ENCODE results near the gene PDZRN4.
"Not testable (repeated sequence)": the region's sequence is repeated elsewhere in the genome, so short reads cannot be mapped to it uniquely, and the experiment has no call there.

Gene PDZRN4

DNA sequence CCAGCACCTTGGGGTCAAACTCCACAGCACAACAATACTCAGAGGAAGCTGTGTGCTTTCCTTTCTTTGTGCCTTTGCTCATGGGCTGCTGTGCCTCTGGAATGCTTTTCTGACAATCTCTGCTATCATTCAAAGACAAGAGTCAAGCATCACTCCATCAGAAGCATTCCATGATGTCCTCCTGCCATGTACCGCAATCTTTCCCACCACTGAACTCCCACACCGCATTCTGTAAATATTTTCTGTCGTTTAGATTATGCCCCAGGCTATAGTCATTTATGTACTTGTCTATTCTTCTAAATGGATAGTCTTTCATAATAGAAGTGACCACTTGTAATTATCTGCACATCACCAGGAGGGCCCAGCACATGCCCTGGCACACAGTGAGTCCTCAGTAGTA lies 327.8 kb downstream of the PDZRN4 start:
- no peak for DNase-seq

DNA sequence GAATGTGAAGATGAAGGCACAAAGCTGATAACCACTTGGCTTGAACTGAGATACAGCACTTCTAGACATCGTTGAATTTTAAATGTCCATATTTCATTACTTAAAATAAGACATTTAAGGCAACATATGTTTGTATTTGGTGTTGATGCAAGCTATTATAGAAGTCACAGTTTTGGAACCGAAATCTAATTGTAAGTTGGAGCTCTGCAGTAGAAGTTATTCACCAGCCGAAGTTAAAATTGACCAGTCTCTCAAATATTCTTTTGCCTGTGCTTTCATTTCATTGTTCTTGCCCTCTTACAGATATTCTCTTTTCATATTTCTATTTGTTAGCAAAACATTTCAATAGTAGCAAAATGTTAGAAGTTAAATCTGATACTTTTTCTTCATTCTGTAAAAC lies 332.7 kb downstream of the PDZRN4 start:
- DNase-seq = no peak

DNA sequence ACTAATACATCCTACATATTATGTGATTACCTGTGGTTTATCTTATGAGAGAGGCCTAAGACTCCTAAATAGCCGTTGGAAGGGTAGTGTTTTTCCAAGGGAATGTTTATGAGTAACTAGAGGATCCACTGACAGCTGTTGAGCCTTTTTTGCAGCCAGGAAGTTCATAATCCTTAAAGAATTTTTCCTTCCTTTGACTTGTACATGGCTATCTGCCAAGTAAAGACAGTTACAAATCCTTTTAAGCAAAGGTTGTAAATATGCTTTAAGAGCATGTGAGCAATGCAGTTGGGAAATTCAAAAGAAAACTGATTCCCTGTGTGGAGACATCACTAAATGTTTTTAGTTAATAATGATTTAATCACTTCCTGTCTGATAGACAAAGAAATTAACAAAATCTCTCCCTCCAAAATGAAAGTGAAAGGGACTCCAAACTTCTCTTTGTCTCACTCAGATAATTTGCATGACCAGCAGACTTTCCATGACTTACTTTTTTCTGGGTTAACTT lies 333.8 kb downstream of the PDZRN4 start:
- DNase-seq = no peak

GRCh38 chr12:41527062-41527461 lies 338.9 kb downstream of the PDZRN4 start:
- no peak for DNase-seq

DNA sequence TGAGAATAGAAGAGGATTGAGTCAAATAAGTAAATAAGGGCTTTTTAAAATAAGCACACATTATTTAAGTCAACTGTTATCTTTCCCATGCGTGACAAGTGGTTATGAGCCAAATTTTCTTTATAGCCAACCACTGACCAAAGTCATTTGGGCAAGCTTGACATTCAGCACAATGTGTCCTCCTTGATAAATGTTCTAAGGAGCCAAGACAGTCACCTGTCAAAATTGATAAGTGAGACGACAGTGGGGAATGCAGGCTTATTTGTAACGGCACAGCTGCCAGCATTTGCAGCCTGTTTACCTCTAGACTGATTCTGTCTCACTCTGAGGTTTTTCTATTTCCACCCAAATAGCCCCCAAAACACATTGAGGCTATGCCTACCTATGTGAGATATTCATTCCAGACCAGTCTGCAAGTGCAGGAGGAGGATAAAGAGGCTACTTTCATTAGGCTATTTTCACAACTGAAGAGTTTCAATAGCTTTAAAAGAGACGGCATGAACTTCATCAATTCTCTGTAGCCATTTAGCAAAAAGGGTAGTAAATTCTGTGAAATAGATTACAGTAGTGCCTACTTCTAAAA lies 339.5 kb downstream of the PDZRN4 start:
- DNase-seq = no peak

GRCh38 chr12:41528874-41529273 lies 340.8 kb downstream of the PDZRN4 start:
- no peak for DNase-seq

- DNase-seq = no peak
These were observed 342.3 kb downstream of the PDZRN4 start for GRCh38 chr12:41530441-41530840.

GRCh38 chr12:41531147-41531829 lies 343.2 kb downstream of the PDZRN4 start:
- DNase-seq = no peak

- DNase-seq = no peak
These were observed 344.0 kb downstream of the PDZRN4 start for GRCh38 chr12:41532072-41532471.

GRCh38 chr12:41536813-41537490 lies 348.8 kb downstream of the PDZRN4 start:
- DNase-seq = no peak

DNA sequence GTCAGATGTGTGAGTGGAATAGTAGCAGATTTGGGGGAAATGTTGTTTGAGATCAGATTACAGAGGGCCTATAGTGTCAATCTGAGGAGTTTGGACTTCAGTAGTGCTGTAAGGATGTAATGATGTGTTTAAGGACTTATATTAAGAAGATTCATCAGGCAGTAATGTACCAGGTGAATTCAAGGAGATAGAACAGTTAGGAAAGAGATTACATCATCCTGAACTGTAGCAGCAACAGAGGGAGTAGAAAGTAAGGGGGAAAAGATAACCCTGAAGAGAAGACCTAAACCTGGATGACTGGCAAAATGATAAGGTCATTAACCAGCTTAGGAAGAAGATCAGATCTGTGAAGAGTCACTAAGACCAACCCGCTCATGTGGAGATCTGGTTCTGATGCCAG lies 349.4 kb downstream of the PDZRN4 start:
- DNase-seq = no peak

- DNase-seq = no peak
These were observed 357.6 kb downstream of the PDZRN4 start for GRCh38 chr12:41545761-41546160.

GRCh38 chr12:41547071-41547470 lies 359.0 kb downstream of the PDZRN4 start:
- not testable (repeated sequence) for DNase-seq

DNA sequence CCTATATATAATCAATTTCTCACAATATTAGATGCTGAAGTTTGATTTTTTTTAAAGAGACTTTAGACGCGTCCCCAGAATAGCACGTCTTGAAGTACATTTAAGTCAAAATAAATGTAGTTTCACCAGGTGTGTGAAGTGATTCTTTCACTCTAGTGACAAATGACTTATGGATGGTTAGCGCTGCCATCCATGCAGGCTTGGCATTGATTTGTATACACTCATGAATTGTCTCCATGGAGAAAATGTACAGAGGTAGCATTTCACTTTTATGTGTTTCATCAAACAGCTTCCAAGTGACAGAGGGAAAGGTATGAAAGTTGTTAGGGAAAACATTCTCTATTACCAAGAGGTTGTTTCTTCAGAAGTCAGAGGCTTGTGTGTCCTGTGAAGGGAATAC lies 360.8 kb downstream of the PDZRN4 start:
- no peak for DNase-seq

DNA sequence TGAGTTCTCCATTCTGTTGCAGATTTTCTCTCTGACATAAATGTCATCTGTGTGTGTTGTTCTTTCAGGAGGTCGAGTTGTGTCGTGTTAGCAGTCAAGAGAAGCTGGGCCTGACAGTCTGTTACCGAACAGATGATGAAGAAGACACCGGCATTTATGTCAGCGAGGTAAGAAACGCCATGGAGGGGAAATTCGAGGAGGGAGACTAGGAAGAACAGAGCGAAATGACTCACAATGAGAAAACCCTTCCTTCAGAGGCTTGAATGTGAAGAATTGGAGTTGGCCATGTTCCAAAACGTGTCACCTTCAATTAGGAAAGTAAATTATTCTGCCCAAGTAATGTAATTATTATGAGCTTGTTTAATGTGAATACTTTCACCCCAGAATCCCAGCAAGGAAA lies 364.5 kb downstream of the PDZRN4 start:
- DNase-seq = no peak

GRCh38 chr12:41556176-41556575 lies 368.1 kb downstream of the PDZRN4 start:
- DNase-seq = no peak

GRCh38 chr12:41557344-41557743 lies 369.2 kb downstream of the PDZRN4 start:
- DNase-seq = no peak

GRCh38 chr12:41558671-41559070 lies 370.6 kb downstream of the PDZRN4 start:
- DNase-seq = no peak

- DNase-seq = no peak
These were observed 374.9 kb downstream of the PDZRN4 start for GRCh38 chr12:41563051-41563450.

GRCh38 chr12:41564816-41565215 lies 376.7 kb downstream of the PDZRN4 start:
- no peak for DNase-seq

- no peak for DNase-seq
These were observed 378.6 kb downstream of the PDZRN4 start for GRCh38 chr12:41566703-41567102.

GRCh38 chr12:41573445-41573844 lies 385.3 kb downstream of the PDZRN4 start:
- no peak for DNase-seq

DNA sequence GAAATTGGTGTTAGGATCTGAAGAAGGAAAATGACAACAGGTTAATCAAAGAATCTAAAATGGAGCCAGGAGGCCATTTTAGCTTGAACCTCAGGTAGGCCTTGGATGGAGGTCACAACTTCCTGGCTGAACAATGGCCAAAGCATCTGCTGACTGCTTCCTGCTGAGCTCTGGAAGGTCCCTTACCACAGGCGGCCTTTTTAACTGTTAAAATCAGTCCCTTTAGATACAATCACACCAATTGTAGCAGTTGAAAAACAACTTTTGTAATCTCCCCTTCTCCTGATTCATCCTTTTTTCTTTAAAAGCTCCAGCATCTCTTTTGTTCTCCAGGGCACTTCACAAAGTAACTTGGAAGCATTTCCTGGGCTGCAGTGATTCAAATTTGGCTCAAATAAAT lies 388.8 kb downstream of the PDZRN4 start:
- DNase-seq = no peak

- no peak for DNase-seq
These were observed 389.9 kb downstream of the PDZRN4 start for GRCh38 chr12:41577995-41578394.
